GM12878 (cell line): ENCODE measurements around the gene FREY1. TPM values are rescaled to one million over a fixed set of nuclear protein-coding genes. Genes with fewer than 3 reads are reported as not detected.

ENCODE experiments used
- ATAC-seq: fragments of 200-7000 bp; cut with Tn5 transposase; 3 replicates; pipeline ENCODE4 v1.9.1; 2020; ENCODE audit warnings: mild to moderate bottlenecking, moderate library complexity
- BruUV-seq: library from RNA; stranded (reverse); fragments of 400-500 nt; replicated peaks from 2 replicates; lab custom pipeline; 2021; lab: Mats Ljungman, UMichigan
- CTCF ChIA-PET: fragments of 300-600 bp; sonication (Branson Sonifier 250); formaldehyde crosslinking; extraction: SDS; loops from one replicate; lab custom pipeline; 2021; ENCODE audit warnings: inconsistent platforms; lab: Yijun Ruan, JAX
- POLR2A ChIA-PET: fragments of 350-600 bp; formaldehyde crosslinking; extraction: SDS; loops from one replicate; lab custom pipeline; 2021; ENCODE audit warnings: inconsistent platforms; lab: Charles Lee
- RAD21 ChIA-PET: fragments of 300-600 bp; sonication (Branson Sonifier 250); formaldehyde crosslinking; loops from one replicate; lab custom pipeline; 2023; ENCODE audit warnings: antibody characterized with exemption; ENCODE audit not compliant: unreplicated experiment; lab: Charles Lee
- SMC1A ChIA-PET: fragments of 300-600 bp; sonication (Branson Sonifier 250); formaldehyde crosslinking; loops from one replicate; lab custom pipeline; 2023; ENCODE audit not compliant: unreplicated experiment, uncharacterized antibody; lab: Charles Lee
- DNase-seq: peaks from one replicate; pipeline ENCODE4 v3.0.0-alpha.2; 2011; ENCODE audit warnings: low read depth, low spot score
- FAIRE-seq: peaks from 3 replicates; lab custom pipeline; 2011; peaks lifted over from hg19 to GRCh38; lab: Jason Lieb, UNC
- H2AFZ ChIP-seq: 2 replicates; pipeline ENCODE4 v1.6.0; 2011; ENCODE audit warnings: low read depth, low read length, control low read depth; ENCODE audit not compliant: control insufficient read depth
- H3K27ac ChIP-seq: 2 replicates; pipeline ENCODE4 v1.5.1; 2011; ENCODE audit warnings: control low read depth; ENCODE audit not compliant: control insufficient read depth, insufficient read depth
- H3K27me3 ChIP-seq, 2 experiments: replicated peaks in 1 of 2; 2 replicates each; pipeline versions ENCODE4 v1.6.0 to v1.6.1; 2011; ENCODE audit warnings: low read length in 1 of 2; ENCODE audit not compliant: control insufficient read depth in 2 of 2, insufficient read depth in 2 of 2
- H3K36me3 ChIP-seq, 2 experiments: 2 replicates each; pipeline ENCODE4 v1.5.1; 2011; ENCODE audit warnings: low read length in 1 of 2; ENCODE audit not compliant: control insufficient read depth in 2 of 2, insufficient read depth in 2 of 2
- H3K4me1 ChIP-seq: 2 replicates; pipeline ENCODE4 v1.6.1; 2011; ENCODE audit warnings: mild to moderate bottlenecking, low read length, moderate library complexity, mixed read lengths; ENCODE audit not compliant: control insufficient read depth, insufficient read depth
- H3K4me2 ChIP-seq: 2 replicates; pipeline ENCODE4 v1.6.0; 2011; ENCODE audit warnings: control low read depth; ENCODE audit not compliant: control insufficient read depth, insufficient read depth
- H3K4me3 ChIP-seq: fragments of 200-600 bp; sonication (generic); 2 replicates; pipeline ENCODE4 v1.5.1; 2016
- H3K79me2 ChIP-seq: 2 replicates; pipeline ENCODE4 v1.6.0; 2011; ENCODE audit warnings: low read length; ENCODE audit not compliant: control insufficient read depth, insufficient read depth
- H3K9ac ChIP-seq: 2 replicates; pipeline ENCODE4 v1.8.0; 2011; ENCODE audit warnings: low read length, control low read depth, mixed read lengths; ENCODE audit not compliant: control insufficient read depth, insufficient read depth
- H3K9me3 ChIP-seq: replicated peaks from 3 replicates; pipeline ENCODE4 v1.5.1; 2011; ENCODE audit warnings: mild to moderate bottlenecking, low read length; ENCODE audit not compliant: control insufficient read depth, insufficient read depth
- H4K20me1 ChIP-seq: 2 replicates; pipeline ENCODE4 v1.6.0; 2011; ENCODE audit not compliant: control insufficient read depth, insufficient read depth
- ATF7 ChIP-seq: fragments of 450-650 bp; IDR thresholded peaks from 2 replicates; pipeline ENCODE4 v1.6.1; 2016; ENCODE audit warnings: low read depth, mild to moderate bottlenecking
- CTCF ChIP-seq, 3 experiments: IDR thresholded peaks in 2 of 3; conservative IDR thresholded peaks in 1 of 3; 2 replicates each; pipeline ENCODE4 v1.5.1; 2011; ENCODE audit warnings: low read depth in 3 of 3, low read length in 3 of 3, mild to moderate bottlenecking in 3 of 3, control low read depth in 2 of 3, moderate library complexity in 2 of 3, inconsistent platforms in 1 of 3, mixed read lengths in 1 of 3; ENCODE audit not compliant: control insufficient read depth in 2 of 3, insufficient read depth in 1 of 3; ENCODE audit errors: extremely low read depth in 1 of 3
- FOXK2 ChIP-seq: fragments of 450-650 bp; IDR thresholded peaks from 2 replicates; pipeline ENCODE4 v1.6.1; 2017; ENCODE audit warnings: mild to moderate bottlenecking, moderate library complexity
- GATAD2B ChIP-seq: fragments of 450-650 bp; conservative IDR thresholded peaks from 2 replicates; pipeline ENCODE4 v1.6.1; 2017; ENCODE audit warnings: low read depth, mild to moderate bottlenecking, moderate library complexity
- IKZF1 ChIP-seq: fragments of 450-650 bp; conservative IDR thresholded peaks from 2 replicates; pipeline ENCODE4 v1.6.1; 2017; ENCODE audit warnings: antibody characterized with exemption, mild to moderate bottlenecking
- IKZF2 ChIP-seq, 2 experiments: fragments of 450-650 bp; IDR thresholded peaks; 2 replicates each; pipeline ENCODE4 v1.6.1; 2017; ENCODE audit warnings: mild to moderate bottlenecking in 2 of 2, moderate library complexity in 2 of 2
- RBBP5 ChIP-seq: fragments of 200-600 bp; sonication (generic); conservative IDR thresholded peaks from 2 replicates; pipeline ENCODE4 v1.6.1; 2016
- SMAD5 ChIP-seq: IDR thresholded peaks from 2 replicates; pipeline ENCODE4 v1.6.1; 2016; ENCODE audit warnings: antibody characterized with exemption, low read depth
- TCF7 ChIP-seq: IDR thresholded peaks from 2 replicates; pipeline ENCODE4 v1.6.1; 2014; ENCODE audit warnings: antibody characterized with exemption, borderline replicate concordance
- ZBTB11 ChIP-seq: fragments of 450-650 bp; formaldehyde crosslinking; IDR thresholded peaks from 2 replicates; pipeline ENCODE4 v1.5.0; 2022; ENCODE audit warnings: mild to moderate bottlenecking, missing genetic modification characterization
- ZSCAN29 ChIP-seq: fragments of 450-650 bp; IDR thresholded peaks from 2 replicates; pipeline ENCODE4 v1.6.1; 2017; ENCODE audit warnings: mild to moderate bottlenecking, moderate library complexity
- WGBS: methylation state at CpG from one replicate; pipeline ENCODE4 v1.1.6; 2016; ENCODE audit warnings: low lambda C conversion rate; ENCODE audit not compliant: insufficient replicate concordance, insufficient coverage; ENCODE audit errors: missing lambda C conversion rate; 5-methylcytosine and 5-hydroxymethylcytosine counted together
- in situ Hi-C: fragments of 300-500 bp; cut with MboI; formaldehyde crosslinking; loops from 9 replicates; pipeline ENCODE4 v1.14.3; 2018; ENCODE audit warnings: mixed read lengths
- intact Hi-C: fragments of 100-400 bp; cut with micrococcal nuclease; formaldehyde crosslinking; loops from one replicate; pipeline ENCODE4 v1.14.2; 2022; ENCODE audit not compliant: unreplicated experiment
- polyA plus RNA-seq, 11 experiments: library from polyadenylated mRNA; depleted of rRNA in 4 of 11; unstranded in 6 of 11; stranded (reverse) in 5 of 11; fragments of >200 nt; fragmentation: Nextera tagmentation in 4 of 11; fragmentation: Illumina TruSeq in 1 of 11; extraction: Ambion mirVana in 4 of 11; extraction: Trizol in 1 of 11; gene quantifications; 1 replicate in 1 of 11; 2 replicates in 10 of 11; pipeline versions ENCODE4 v1.2.1 to v1.2.3, GENCODE V29; 2011 to 2016; ENCODE audit warnings: inconsistent platforms in 2 of 11, missing spikeins in 2 of 11, low read depth in 1 of 11
- total RNA-seq, 4 experiments: library from RNA; depleted of rRNA in 3 of 4; stranded (reverse); fragments of >200 nt in 3 of 4; fragmentation: Illumina TruSeq in 1 of 4; extraction: Trizol in 1 of 4; gene quantifications; 2 replicates each; pipeline versions ENCODE4 v1.2.1 to v1.2.3, GENCODE V29; 2013 to 2021

FREY1 gene
- total and polyA plus RNA-seq, 10 of the 15 experiments (the other 5 are each of a cell fraction or from before 2014, with no cell fraction given) = 0.13 to 1.7 (median 0.39) TPM; not detected in 3

GRCh38 chr11:45949992-45950407, 42.9 kb upstream of the FREY1 start:
- SMC1A ChIA-PET = interaction anchor here (0.6 to 2.3 kb wide), 6 partner anchors 9 to 57 kb away, joined by 3 to 14 read pairs (median 4); no protein-coding TSS in a partner anchor
- TF ChIP-seq IKZF1 (no peak), GATAD2B (no peak), FOXK2 (no peak), ATF7 (no peak), TCF7 (no peak), SMAD5 (no peak), RBBP5 (no peak), IKZF2 (IDR thresholded peaks at IDR 0.05) (no peak), ZSCAN29 (no peak), ZBTB11 (no peak), CTCF (IDR thresholded peaks at IDR 0.05 in 2 of 3, conservative IDR thresholded peaks at IDR 0.05 in 1 of 3; ENCODE audit: control insufficient read depth in 2 of 3, extremely low read depth in 1 of 3, insufficient read depth in 1 of 3, low read depth in 3 of 3, low read length in 3 of 3) (no peak)
- no peak for FAIRE-seq
- WGBS = 100% methylated on average over 1 of the region's 1 CpG
- H3K9ac ChIP-seq = no peak overlapping the region
- no peak overlapping the region for H2AFZ ChIP-seq
- no peaks in the 10 kb centered on the region for H3K9me3 ChIP-seq
- no peaks in the 10 kb centered on the region for H4K20me1 ChIP-seq
- DNase-seq = no peak
- BruUV-seq = no TSS peak
- POLR2A ChIA-PET = no interaction called here
- no peak overlapping the region for H3K27ac ChIP-seq
- no peak overlapping the region for H3K4me2 ChIP-seq
- RAD21 ChIA-PET = no interaction called here
- CTCF ChIA-PET = interaction anchor here (0.9 to 9.0 kb wide), 5 partner anchors 11 to 178 kb away, joined by 3 to 60 read pairs (median 3); no protein-coding TSS in a partner anchor
- H3K36me3 ChIP-seq = peaks cover 0 to 22% of the 10 kb centered on the region in 2 experiments
- no peak overlapping the region for H3K4me3 ChIP-seq
- ATAC-seq = no peak
- H3K79me2 ChIP-seq = no peaks in the 10 kb centered on the region
- in situ Hi-C loops (no loop called here), intact Hi-C loops (no loop called here)
- no peaks in the 10 kb centered on the region for H3K27me3 ChIP-seq
- H3K4me1 ChIP-seq = no peaks in the 10 kb centered on the region
